ENCODE measurements around the gene USP47. TPM values are rescaled to one million over a fixed set of nuclear protein-coding genes. Genes with fewer than 3 reads are reported as not detected.

USP47 gene
- total and polyA plus RNA-seq, 2 of the 13 experiments (the other 11 are each of a cell fraction or from before 2014, with no cell fraction given), result 12.2 to 52.7 TPM

- no peak for TF ChIP-seq MAFF (IDR thresholded peaks at IDR 0.05; ENCODE audit: low read depth, low read length)
- TF ChIP-seq ZFP82 (CRISPR knock-in tag; IDR thresholded peaks at IDR 0.05; ENCODE audit: borderline replicate concordance), result 0 out of 2 replicates have a peak, but pooled peaks have one; percentile 16
- TF ChIP-seq ZNF407 (CRISPR knock-in tag; IDR thresholded peaks at IDR 0.05; ENCODE audit: not compliant biosample characterization), result no peak
- no peak for TF ChIP-seq PRDM4 (CRISPR knock-in tag; IDR thresholded peaks at IDR 0.05; ENCODE audit: borderline replicate concordance)
- no peak for TF ChIP-seq ZNF432 (CRISPR knock-in tag; IDR thresholded peaks at IDR 0.05; ENCODE audit: borderline replicate concordance)
- peak; percentile 86; the same call in 1 of the 2 replicates for TF ChIP-seq ZSCAN30 (CRISPR knock-in tag; IDR thresholded peaks at IDR 0.05)
- peak; percentile 75 for TF ChIP-seq TBX2 (CRISPR knock-in tag; IDR thresholded peaks at IDR 0.05; ENCODE audit: borderline replicate concordance)
- TF ChIP-seq MEIS1 (CRISPR knock-in tag; IDR thresholded peaks at IDR 0.05; ENCODE audit: borderline replicate concordance), result peak; percentile 87
- TF ChIP-seq MIER3 (CRISPR knock-in tag; IDR thresholded peaks at IDR 0.05; ENCODE audit: borderline replicate concordance), result peak; percentile 33; the same call in 1 of the 2 replicates
- peak; percentile 67 for TF ChIP-seq HOXA5 (CRISPR knock-in tag; IDR thresholded peaks at IDR 0.05)
- TF ChIP-seq CEBPG (CRISPR knock-in tag; IDR thresholded peaks at IDR 0.05), result peak; percentile 29; the same call in 1 of the 2 replicates
- TF ChIP-seq, protein P1, sequence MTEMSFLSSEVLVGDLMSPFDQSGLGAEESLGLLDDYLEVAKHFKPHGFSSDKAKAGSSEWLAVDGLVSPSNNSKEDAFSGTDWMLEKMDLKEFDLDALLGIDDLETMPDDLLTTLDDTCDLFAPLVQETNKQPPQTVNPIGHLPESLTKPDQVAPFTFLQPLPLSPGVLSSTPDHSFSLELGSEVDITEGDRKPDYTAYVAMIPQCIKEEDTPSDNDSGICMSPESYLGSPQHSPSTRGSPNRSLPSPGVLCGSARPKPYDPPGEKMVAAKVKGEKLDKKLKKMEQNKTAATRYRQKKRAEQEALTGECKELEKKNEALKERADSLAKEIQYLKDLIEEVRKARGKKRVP (CRISPR knock-in tag; IDR thresholded peaks at IDR 0.05), result peak in 1 of 2 experiments; percentile 65; a peak in 2 of 4 replicates
- TF ChIP-seq SNAI1 (CRISPR knock-in tag; IDR thresholded peaks at IDR 0.05; ENCODE audit: borderline replicate concordance), result peak; percentile 95
Measured at GRCh38 chr11:11841723-11842420, at the start of gene USP47 (continued).
